GM13976 (cell line): ENCODE results near the gene ITFG2.
"Not testable (repeated sequence)": the region's sequence is repeated elsewhere in the genome, so short reads cannot be mapped to it uniquely, and the experiment has no call there.

ENCODE experiments used
- DNase-seq: peaks from one replicate; pipeline ENCODE4 v3.0.0; 2012; ENCODE audit warnings: low spot score
- in situ Hi-C: fragments of 300-500 bp; cut with MboI; formaldehyde crosslinking; loops from one replicate; pipeline ENCODE4 v1.12.0; 2022; ENCODE audit warnings: low sequenced_read_pairs, mixed read lengths, inconsistent platforms; ENCODE audit not compliant: unreplicated experiment
- TF ChIP-seq, protein P1 (sequence below): IDR thresholded peaks from 2 replicates; pipeline ENCODE4 v1.5.1; 2012; ENCODE audit warnings: borderline replicate concordance, mild to moderate bottlenecking; ENCODE audit not compliant: insufficient read depth; ENCODE audit errors: extremely low read depth, missing control alignments, control extremely low read depth

The ITFG2 gene

DNA sequence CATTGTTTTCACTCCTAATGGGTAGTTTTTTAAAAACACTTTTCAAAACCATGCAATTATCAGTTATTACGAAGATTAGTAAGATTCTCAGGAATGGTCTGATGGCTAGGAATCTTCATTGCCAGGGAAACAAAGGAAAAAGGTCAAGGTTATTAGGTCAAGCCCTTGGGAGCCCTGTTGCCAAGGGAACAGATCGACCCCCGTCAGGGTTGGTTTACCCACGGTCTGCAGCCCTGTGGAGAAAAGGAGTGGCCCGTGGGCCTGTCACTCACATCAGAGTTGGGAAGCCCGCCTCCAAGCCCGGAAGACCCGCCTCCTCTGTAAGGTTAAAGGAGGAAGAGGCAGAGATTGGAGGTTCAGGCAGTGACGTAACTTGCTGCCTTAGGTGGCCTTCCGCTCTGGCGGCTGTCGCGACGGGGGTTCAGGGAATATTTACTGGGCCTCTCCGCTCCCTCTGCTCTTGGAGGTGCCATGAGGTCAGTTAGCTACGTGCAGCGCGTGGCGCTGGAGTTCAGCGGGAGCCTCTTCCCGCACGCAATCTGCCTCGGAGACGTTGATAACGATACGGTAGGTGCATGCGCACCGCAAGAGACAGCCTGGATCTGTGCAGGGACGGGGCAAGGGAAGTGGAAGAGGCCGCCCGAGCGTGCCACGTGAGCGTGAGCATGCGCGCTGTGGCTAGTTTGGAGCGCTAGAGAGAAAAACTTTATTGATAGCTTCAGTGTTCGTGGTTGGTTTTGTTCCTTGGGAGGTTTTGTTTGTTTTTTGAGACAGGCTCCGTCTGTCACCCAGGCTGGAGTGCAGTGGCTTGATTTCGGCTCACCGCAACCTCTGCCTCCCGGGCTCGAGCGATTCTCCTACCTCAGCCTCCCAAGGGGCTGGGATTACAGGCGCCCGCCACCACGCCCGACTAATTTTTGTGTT lies at the start of gene ITFG2:
Gene ITFG2 (plus strand): TSS at position 379 of the 924 bp plus-strand sequence. CDS start 93 bp downstream, at position 472.
- in situ Hi-C loops, result no loop called here
- DNase-seq, result peak; percentile 95
- TF ChIP-seq, protein P1, sequence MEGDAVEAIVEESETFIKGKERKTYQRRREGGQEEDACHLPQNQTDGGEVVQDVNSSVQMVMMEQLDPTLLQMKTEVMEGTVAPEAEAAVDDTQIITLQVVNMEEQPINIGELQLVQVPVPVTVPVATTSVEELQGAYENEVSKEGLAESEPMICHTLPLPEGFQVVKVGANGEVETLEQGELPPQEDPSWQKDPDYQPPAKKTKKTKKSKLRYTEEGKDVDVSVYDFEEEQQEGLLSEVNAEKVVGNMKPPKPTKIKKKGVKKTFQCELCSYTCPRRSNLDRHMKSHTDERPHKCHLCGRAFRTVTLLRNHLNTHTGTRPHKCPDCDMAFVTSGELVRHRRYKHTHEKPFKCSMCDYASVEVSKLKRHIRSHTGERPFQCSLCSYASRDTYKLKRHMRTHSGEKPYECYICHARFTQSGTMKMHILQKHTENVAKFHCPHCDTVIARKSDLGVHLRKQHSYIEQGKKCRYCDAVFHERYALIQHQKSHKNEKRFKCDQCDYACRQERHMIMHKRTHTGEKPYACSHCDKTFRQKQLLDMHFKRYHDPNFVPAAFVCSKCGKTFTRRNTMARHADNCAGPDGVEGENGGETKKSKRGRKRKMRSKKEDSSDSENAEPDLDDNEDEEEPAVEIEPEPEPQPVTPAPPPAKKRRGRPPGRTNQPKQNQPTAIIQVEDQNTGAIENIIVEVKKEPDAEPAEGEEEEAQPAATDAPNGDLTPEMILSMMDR, result no peak

DNA sequence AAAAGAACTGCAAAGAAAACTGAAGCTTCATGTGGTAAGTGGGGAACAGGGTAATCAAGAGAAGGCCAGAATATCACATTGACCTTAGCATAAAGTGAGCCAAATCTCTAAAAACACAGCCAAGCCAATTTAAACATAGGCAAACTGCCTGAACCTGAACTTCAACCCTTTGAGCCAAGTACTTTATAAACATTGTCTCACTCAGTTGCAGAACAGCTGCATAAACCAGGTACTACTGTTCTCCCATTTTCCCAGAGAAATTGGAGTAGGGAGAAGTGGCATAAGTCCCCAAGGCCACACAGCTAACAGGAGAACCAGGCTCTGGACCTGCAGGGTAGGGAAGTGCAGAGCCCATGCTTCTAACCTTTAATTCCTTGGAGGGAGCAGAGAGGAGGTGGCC lies 48.1 kb upstream of the ITFG2 start:
- TF ChIP-seq, protein P1, result no peak
- no peak for DNase-seq
- in situ Hi-C loops, result no loop called here

DNA sequence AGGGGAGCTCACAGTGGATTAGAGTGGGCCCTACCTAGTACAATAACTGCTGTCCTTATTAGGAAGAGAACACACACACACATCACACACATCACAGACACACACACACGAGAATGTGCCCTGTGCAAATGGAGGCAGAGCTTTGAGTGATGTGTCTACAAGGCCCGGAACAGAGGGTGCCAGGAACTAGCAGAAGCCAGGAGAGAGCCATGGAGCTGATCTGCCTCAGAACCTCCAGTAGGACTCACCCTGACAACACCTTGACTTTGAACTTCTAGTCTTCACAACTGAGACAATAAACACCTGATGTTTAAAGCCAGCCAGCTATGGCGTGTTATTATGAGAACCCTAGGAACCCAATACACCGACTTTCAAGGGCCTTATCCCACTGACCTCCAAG lies 47.4 kb upstream of the ITFG2 start:
- TF ChIP-seq, protein P1, result no peak
- in situ Hi-C loops, result no loop called here

DNA sequence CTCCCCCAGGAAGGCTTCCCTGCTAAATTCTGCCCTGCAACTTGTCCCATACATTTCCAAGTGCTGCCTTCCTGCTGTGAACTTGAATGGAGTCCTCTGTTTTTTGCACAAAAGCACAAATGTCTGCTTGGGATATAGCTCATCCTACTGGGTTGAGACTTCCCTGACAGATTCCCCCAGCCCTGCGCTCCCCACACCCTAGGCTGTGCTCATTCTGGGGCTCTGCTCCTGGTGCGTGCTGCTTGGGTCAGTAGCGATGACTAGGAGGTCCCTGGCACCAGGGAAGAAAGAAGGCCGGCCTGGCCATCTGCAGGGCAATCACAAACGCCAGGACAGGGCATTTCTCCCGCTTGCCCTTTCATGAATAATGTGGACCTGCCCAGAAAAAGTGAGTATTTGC lies 46.9 kb upstream of the ITFG2 start:
- TF ChIP-seq, protein P1, result no peak

More for the DNA sequence above, 47.4 kb upstream of the ITFG2 start:
- no peak for DNase-seq

DNA sequence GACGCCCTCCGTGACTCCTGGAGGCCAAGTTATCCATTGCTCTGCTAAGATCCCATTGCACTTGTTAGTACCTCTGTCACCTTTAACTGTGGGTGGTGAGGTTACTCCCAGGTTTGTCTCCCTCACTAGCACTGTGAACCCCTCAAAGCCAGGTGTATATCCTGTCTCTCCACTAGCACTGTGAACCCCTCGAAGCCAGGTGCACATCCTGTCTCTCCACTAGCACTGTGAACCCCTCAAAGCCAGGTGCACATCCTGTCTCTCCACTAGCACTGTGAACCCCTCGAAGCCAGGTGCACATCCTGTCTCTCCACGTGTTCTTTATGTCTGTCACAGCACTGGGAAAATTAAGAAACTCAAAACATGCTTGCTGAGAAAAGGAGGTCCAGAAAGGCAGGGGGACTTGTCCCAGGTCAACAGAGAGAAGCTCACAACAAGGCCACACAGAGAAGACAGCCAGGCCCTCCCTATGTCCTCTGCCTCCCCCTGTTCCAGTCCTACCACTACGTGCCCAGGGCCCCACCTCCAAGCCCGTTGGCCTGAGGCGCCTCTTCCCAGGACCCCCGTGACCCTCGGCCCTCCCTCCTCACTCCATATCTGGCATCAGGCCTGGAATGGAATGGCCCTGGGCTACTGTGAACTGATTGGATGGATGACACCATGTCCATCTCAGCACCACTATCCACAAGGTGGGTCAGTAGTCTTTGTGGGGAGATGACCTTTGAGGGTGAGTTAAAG lies 44.1 kb upstream of the ITFG2 start:
- TF ChIP-seq, protein P1, result no peak
- in situ Hi-C loops, result no loop called here
- DNase-seq, result no peak

More for the DNA sequence above, 46.9 kb upstream of the ITFG2 start:
- in situ Hi-C loops, result no loop called here
- DNase-seq, result no peak

DNA sequence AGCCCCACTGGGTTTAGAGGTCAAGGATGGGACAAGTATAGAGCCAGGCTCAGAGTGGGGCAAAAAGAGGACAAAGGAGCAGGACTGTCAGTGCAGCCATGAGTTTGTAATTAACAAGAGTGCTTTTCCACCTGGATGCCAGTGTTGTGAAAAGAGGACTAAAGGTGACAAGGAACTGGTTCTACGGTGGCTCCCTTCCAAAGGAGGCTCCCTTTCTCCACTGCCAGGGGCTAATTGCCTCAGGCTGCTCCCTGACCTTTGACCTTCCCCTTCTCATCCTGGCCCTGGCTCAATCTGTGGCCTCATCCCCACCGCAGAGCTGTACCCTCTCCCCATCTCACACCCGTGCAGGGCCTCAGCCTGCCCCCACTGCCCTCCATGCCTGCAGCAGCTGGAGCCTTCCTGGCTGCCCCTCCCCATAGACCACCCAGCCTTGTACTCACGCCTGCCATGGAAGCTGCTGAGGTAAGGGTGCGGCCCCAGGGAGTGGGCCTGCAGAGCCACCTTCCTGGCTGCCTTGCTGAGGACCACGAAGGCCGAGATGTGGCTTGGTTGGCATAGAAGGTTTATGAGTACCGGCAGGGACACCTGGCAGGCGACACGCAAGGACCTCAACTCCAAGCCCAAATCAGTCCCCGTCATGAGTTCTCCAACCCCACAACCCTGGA lies 42.5 kb upstream of the ITFG2 start:
- TF ChIP-seq, protein P1, result no peak
- no peak for DNase-seq
- in situ Hi-C loops, result no loop called here

DNA sequence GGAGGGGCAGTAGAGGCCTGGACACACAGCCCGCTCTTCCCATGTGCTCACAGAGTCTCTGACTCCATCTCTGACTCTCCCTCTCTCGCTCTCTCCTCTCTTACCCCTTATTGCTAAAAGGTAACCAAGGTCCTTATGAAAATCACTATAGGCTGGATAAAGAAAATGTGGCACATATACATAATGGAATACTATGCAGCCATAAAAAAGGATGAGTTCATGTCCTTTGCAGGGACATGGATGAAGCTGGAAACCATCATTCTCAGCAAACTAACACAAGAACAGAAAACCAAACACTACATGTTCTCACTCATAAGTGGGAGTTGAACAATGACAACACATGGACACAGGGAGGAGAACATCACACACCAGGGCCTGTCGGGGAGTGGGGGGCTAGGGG lies 41.9 kb upstream of the ITFG2 start:
- DNase-seq, in situ Hi-C loops: not testable (repeated sequence)
